Measurements from ENCODE around the gene ADAP1. TPM values are rescaled to one million over a fixed set of nuclear protein-coding genes. Genes with fewer than 3 reads are reported as not detected.

ADAP1 gene
- polyA plus RNA-seq, 1 experiment: 0.87 TPM

DNA sequence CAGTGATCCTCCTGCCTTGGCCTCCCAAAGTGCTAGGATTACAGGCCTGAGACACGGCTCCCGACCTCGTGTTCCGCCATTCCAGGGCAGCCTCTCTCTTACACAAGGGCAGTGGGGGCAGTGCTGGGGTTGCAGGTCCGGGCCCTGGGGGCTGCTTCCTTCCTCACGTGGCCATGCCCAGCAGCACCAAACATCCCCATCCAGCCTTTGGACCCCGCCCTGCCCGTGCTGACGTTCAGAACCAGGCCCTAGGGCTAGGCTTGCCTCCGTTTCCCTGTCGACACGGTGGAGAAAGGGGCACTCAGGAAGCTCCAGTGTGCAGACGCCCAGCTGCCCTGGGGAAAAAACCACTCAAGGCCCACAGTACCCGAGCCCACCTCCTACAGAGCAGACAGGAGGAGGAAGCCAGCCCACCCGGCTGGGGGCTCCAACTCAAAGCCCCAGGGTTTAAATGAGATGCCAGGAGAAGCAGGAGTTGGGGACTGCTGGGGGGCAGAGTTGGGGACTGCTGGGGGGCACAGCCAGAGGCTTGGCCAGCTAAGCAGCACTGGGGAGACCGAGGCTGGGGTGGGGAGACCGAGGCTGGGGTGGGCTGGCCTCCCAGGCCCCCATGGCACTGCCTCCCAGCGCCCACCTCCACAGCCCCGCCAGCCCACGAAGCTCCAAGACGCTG lies 35.9 kb downstream of the ADAP1 start:
- H3K9me3 ChIP-seq (ENCODE audit: control insufficient read depth, insufficient read depth, low read length): no peaks in the 10 kb centered on the region; the same call in 1 of the 2 replicates
- ChIA-PET POLR2A (no interaction called here), CTCF (no interaction called here)
- no peak overlapping the region for H3K27ac ChIP-seq (ENCODE audit: low read depth, low read length)
- DNase-seq (ENCODE audit: low read depth, low spot score): no peak
- no peak for TF ChIP-seq CTCF (IDR thresholded peaks at IDR 0.05; ENCODE audit: low read depth, low read length)
- no peaks in the 10 kb centered on the region for H3K27me3 ChIP-seq (ENCODE audit: control insufficient read depth, insufficient read depth, low read length)
- no peak overlapping the region for H3K4me3 ChIP-seq (ENCODE audit: low read depth, low read length)

- no peak overlapping the region for H3K4me3 ChIP-seq (ENCODE audit: low read depth, low read length)
- TF ChIP-seq CTCF (IDR thresholded peaks at IDR 0.05; ENCODE audit: low read depth, low read length): no peak
- CTCF ChIA-PET: no interaction called here
Measured at GRCh38 chr7:918118-918425, 36.4 kb downstream of the ADAP1 start.

DNA sequence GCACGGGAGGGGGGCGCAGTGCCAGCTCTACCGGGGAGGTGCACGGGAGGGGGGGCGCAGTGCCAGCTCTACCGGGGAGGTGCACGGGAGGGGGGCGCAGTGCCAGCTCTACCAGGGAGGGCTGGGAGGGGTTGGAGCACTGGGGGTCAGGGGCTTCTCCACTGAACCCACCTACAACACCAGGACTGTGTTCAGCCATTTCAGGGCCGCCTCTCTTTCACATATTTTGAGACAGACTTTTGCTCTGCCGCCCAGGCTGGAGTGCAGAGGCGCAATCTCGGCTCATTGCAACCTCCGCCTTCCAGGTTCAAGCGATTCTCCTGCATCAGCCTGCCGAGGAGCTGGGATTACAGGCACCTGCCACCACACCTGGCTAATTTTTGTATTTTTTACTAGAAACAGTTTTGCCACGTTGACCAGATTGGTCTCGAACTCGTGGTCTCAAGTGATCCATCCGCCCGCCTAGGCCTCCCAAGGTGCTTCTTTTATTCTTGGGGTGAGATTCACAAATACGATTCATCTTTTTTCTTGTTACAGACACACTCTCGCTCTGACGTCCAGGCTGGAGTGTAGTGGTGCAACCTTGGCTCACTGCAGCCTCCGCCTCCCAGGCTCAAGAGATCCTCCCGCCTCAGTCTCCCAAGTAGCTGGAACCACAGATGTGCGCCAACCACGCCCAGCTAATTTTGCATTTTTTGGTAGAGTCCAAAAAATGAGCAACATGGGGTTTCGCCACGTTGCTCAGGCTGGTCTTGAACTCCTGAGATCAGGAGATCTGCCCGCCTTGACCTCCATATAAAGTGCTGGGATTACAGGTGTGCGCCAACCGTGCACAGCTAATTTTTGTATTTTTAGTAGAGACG lies 37.0 kb downstream of the ADAP1 start:
- no peak for DNase-seq (ENCODE audit: low read depth, low spot score)
- no peak overlapping the region for H3K27ac ChIP-seq (ENCODE audit: low read depth, low read length)
- CTCF ChIA-PET: no interaction called here
- no peaks in the 10 kb centered on the region for H3K27me3 ChIP-seq (ENCODE audit: control insufficient read depth, insufficient read depth, low read length)
- no peak overlapping the region for H3K4me3 ChIP-seq (ENCODE audit: low read depth, low read length)
- POLR2A ChIA-PET: no interaction called here
- no peak for TF ChIP-seq CTCF (IDR thresholded peaks at IDR 0.05; ENCODE audit: low read depth, low read length)
- no peaks in the 10 kb centered on the region; the same call in 1 of the 2 replicates for H3K9me3 ChIP-seq (ENCODE audit: control insufficient read depth, insufficient read depth, low read length)

More at GRCh38 chr7:918118-918425, 36.4 kb downstream of the ADAP1 start:
- H3K27ac ChIP-seq (ENCODE audit: low read depth, low read length): no peak overlapping the region
- no peaks in the 10 kb centered on the region; the same call in 1 of the 2 replicates for H3K9me3 ChIP-seq (ENCODE audit: control insufficient read depth, insufficient read depth, low read length)
- POLR2A ChIA-PET: no interaction called here
- no peak for DNase-seq (ENCODE audit: low read depth, low spot score)
- no peaks in the 10 kb centered on the region for H3K27me3 ChIP-seq (ENCODE audit: control insufficient read depth, insufficient read depth, low read length)

GRCh38 chr7:916291-916941 lies 38.1 kb downstream of the ADAP1 start:
- DNase-seq (ENCODE audit: low read depth, low spot score): no peak
- TF ChIP-seq CTCF (IDR thresholded peaks at IDR 0.05; ENCODE audit: low read depth, low read length): no peak
- Histone ChIP-seq H3K27me3 (ENCODE audit: control insufficient read depth, insufficient read depth, low read length) (no peaks in the 10 kb centered on the region), H3K4me3 (ENCODE audit: low read depth, low read length) (no peak overlapping the region), H3K9me3 (ENCODE audit: control insufficient read depth, insufficient read depth, low read length) (peaks cover 4% of the 10 kb centered on the region; the same call in 1 of the 2 replicates), H3K27ac (ENCODE audit: low read depth, low read length) (no peak overlapping the region)
- ChIA-PET CTCF (no interaction called here), POLR2A (no interaction called here)

Data from AG04450 (cell line).